Ovary (tissue), 9 donors: ENCODE results near the gene GPR101. TPM values are rescaled to one million over a fixed set of nuclear protein-coding genes. Genes with fewer than 3 reads are reported as not detected.
A peak's percentile ranks its signal among the peaks of the same experiment; 100 is the strongest.

Experiments
- DNase-seq, 5 donors: peaks; one replicate each; pipeline ENCODE4 v3.0.0-alpha.2; 2019 to 2020
- H3K27ac ChIP-seq, 2 donors: fragments of 200-600 bp; one replicate each; pipeline versions ENCODE4 v1.5.1 to v1.8.0; 2019 to 2022
- H3K27me3 ChIP-seq: fragments of 200-600 bp; one replicate; pipeline ENCODE4 v1.8.0; 2022
- H3K36me3 ChIP-seq: fragments of 200-600 bp; sonication (generic); one replicate; pipeline ENCODE4 v1.5.1; 2019
- H3K4me1 ChIP-seq: one replicate; pipeline ENCODE4 v1.8.1; 2013; ENCODE audit warnings: mild to moderate bottlenecking, moderate library complexity; ENCODE audit not compliant: insufficient read depth
- H3K4me3 ChIP-seq: fragments of 200-600 bp; sonication (generic); one replicate; pipeline ENCODE4 v1.5.1; 2017
- H3K9me3 ChIP-seq, 2 donors: fragments of 200-600 bp in 1 of 2; sonication (generic) in 1 of 2; one replicate each; pipeline versions ENCODE4 v1.5.1 to v1.8.1; 2013 to 2019; ENCODE audit warnings: mild to moderate bottlenecking in 1 of 2, moderate library complexity in 1 of 2
- CTCF ChIP-seq, 3 donors: fragments of 450-650 bp in 2 of 3; fragments of 200-600 bp in 1 of 3; IDR thresholded peaks; one replicate each; pipeline versions ENCODE4 v1.5.1 to v1.8.0; 2016 to 2022; ENCODE audit warnings: antibody characterized with exemption in 3 of 3, mild to moderate bottlenecking in 1 of 3
- EP300 ChIP-seq: sonication (generic); formaldehyde crosslinking; IDR thresholded peaks from one replicate; pipeline ENCODE4 v1.6.1; 2017; ENCODE audit warnings: antibody characterized with exemption
- POLR2A ChIP-seq: fragments of 450-650 bp; IDR thresholded peaks from one replicate; pipeline ENCODE4 v1.6.1; 2017; ENCODE audit warnings: antibody characterized with exemption, mild to moderate bottlenecking, moderate library complexity
- WGBS, 3 donors: extraction: QIAGEN DNeasy Blood & Tissue Kit in 1 of 3; methylation state at CpG; one replicate each; pipeline versions ENCODE4 v1.1.5 to v1.1.7; 2013 to 2017; 5-methylcytosine and 5-hydroxymethylcytosine counted together
- intact Hi-C, 4 donors: fragments of 100-400 bp; cut with DNase I; formaldehyde crosslinking; loops; one replicate each; pipeline versions ENCODE4 v1.11.0 to v1.15.1; 2022 to 2023
- polyA plus RNA-seq, 2 donors: library from polyadenylated mRNA; stranded (reverse); fragments of 200-250 nt in 1 of 2; fragments of 350-450 nt in 1 of 2; fragmentation: Illumina TruSeq in 1 of 2; extraction: RNeasy Lipid Tissue Mini Kit (QIAGEN cat#74804) in 1 of 2; gene quantifications; one replicate each; pipeline ENCODE4 v1.2.3, GENCODE V29; 2013 to 2014
- total RNA-seq, 7 donors: library from RNA; depleted of rRNA in 2 of 7; stranded (reverse); fragments of >200 nt in 2 of 7; fragmentation: NEBNext Ultra II Directional in 3 of 7; extraction: Animal tissue kit (Norgen Biotek cat#: 25700) in 3 of 7; gene quantifications; one replicate each; pipeline versions ENCODE4 v1.1.0 to v1.2.4, GENCODE V29; 2016 to 2023
- donor health status: DM: no; HTN: no; CAD: no; lungs with moderate emphysema.
- donor health status: DM: no; HTN: no; CAD: no.
- donor health status: Bipolar disorder and iron deficiency.
- donor health status: DM: yes; HTN: yes; CAD: no.
- donor health status: DM: no; HTN: no; CAD: no.
- donor health status: DM: yes; HTN: yes; CAD: no.

The GPR101 gene
- total and polyA plus RNA-seq, 9 donors, result not detected

GRCh38 chrX:137067147-137067546 lies 33.4 kb upstream of the GPR101 start:
- no peaks in the 10 kb centered on the region for H3K9me3 ChIP-seq
- H3K27me3 ChIP-seq, result no peaks in the 10 kb centered on the region
- intact Hi-C loops, result no loop called here
- H3K27ac ChIP-seq, result no peak overlapping the region
- no peak overlapping the region for H3K4me3 ChIP-seq
- 53 to 78% (median 65%) methylated on average over 2 of the region's 2 CpGs for whole genome bisulfite sequencing, 3 donors
- no peak for DNase-seq
- no peaks in the 10 kb centered on the region for H3K4me1 ChIP-seq
- no peak for TF ChIP-seq POLR2A
- TF ChIP-seq EP300, result no peak
- no peak for TF ChIP-seq CTCF (IDR thresholded peaks at IDR 0.05)
- no peaks in the 10 kb centered on the region for H3K36me3 ChIP-seq

GRCh38 chrX:137062915-137063617 lies 29.3 kb upstream of the GPR101 start:
- H3K27me3 ChIP-seq, result no peaks in the 10 kb centered on the region
- H3K36me3 ChIP-seq, result no peaks in the 10 kb centered on the region
- no peak for DNase-seq
- no peak overlapping the region for H3K4me3 ChIP-seq
- no peak overlapping the region for H3K27ac ChIP-seq
- intact Hi-C loops, result no loop called here
- no peaks in the 10 kb centered on the region for H3K9me3 ChIP-seq
- WGBS, 3 donors, result 53 to 69% (median 64%) methylated on average over 4 of the region's 4 CpGs
- H3K4me1 ChIP-seq, result no peaks in the 10 kb centered on the region
- TF ChIP-seq EP300, result no peak

GRCh38 chrX:137058339-137059127 lies 24.7 kb upstream of the GPR101 start:
- Histone ChIP-seq H3K9me3 (no peaks in the 10 kb centered on the region), H3K36me3 (no peaks in the 10 kb centered on the region), H3K4me1 (no peaks in the 10 kb centered on the region), H3K27ac (no peak overlapping the region), H3K27me3 (no peaks in the 10 kb centered on the region), H3K4me3 (no peak overlapping the region)
- DNase-seq, result no peak
- TF ChIP-seq POLR2A (no peak), EP300 (no peak), CTCF (IDR thresholded peaks at IDR 0.05) (no peak)
- intact Hi-C loops, result no loop called here
- WGBS, 3 donors, result 6 to 13% (median 10%) methylated on average over 2 of the region's 2 CpGs

- DNase-seq, result no peak
- 28 to 44% (median 30%) methylated on average over 37 of the region's 37 CpGs for WGBS, 3 donors
- intact Hi-C loops, result loop anchor here in 1 of 4 donors (5.0 kb wide), 1 partner anchor 95 kb away; no protein-coding TSS in a partner anchor
Observed at GRCh38 chrX:137052643-137053235, 18.9 kb upstream of the GPR101 start.

More at GRCh38 chrX:137052643-137053235, 18.9 kb upstream of the GPR101 start:
- TF ChIP-seq CTCF (IDR thresholded peaks at IDR 0.05), result peak in 2 of 3 donors; percentile 5 to 31
- TF ChIP-seq POLR2A, result no peak
- Histone ChIP-seq H3K27ac (no peak overlapping the region), H3K27me3 (no peaks in the 10 kb centered on the region), H3K9me3 (no peaks in the 10 kb centered on the region), H3K36me3 (no peaks in the 10 kb centered on the region), H3K4me1 (no peaks in the 10 kb centered on the region), H3K4me3 (peak overlapping the region; percentile 22)
